Colon (tissue), 2 donors: Measurements from ENCODE around the gene CFAP100.

ENCODE experiments used
- FAIRE-seq: peaks from 2 replicates; lab custom pipeline; 2012; peaks lifted over from hg19 to GRCh38; lab: Jason Lieb, UNC
- donor health status: control.
- donor health status: control.

Gene CFAP100

DNA sequence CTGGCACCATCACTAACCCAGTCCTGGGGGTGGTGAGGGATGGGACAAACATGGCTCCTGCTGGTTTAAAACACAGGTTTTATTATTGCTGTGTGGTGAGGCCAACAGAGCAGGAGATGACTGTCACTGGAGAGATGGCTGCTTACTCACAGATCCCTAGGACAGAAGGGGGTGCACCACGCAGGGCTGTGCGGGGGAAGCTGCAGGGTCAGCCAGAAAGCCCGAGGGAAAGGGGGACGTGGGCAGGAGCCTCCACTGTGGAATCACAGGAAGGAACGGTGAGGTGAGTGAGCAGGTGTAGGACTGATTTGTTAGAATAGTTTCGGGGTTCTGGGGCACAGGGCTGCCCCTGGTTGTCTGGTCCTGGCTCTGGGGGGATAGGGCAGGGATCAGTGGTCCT lies 7.5 kb downstream of the CFAP100 start:
- no peak for FAIRE-seq

GRCh38 chr3:126402666-126403302 lies 8.1 kb downstream of the CFAP100 start:
- no peak for FAIRE-seq

GRCh38 chr3:126406389-126407296 lies 11.9 kb downstream of the CFAP100 start:
- no peak for FAIRE-seq

GRCh38 chr3:126407412-126408044 lies 12.8 kb downstream of the CFAP100 start:
- FAIRE-seq = no peak

- FAIRE-seq = no peak
Measured at GRCh38 chr3:126408099-126408498, 13.4 kb downstream of the CFAP100 start.

- no peak for FAIRE-seq
Measured at GRCh38 chr3:126412841-126413692, 18.4 kb downstream of the CFAP100 start.

GRCh38 chr3:126413693-126414080 lies 19.0 kb downstream of the CFAP100 start:
- FAIRE-seq = no peak

GRCh38 chr3:126414406-126414805 lies 19.7 kb downstream of the CFAP100 start:
- FAIRE-seq = no peak

GRCh38 chr3:126414961-126415660 lies 20.4 kb downstream of the CFAP100 start:
- no peak for FAIRE-seq

GRCh38 chr3:126415661-126416591 lies 21.2 kb downstream of the CFAP100 start:
- no peak for FAIRE-seq

- no peak for FAIRE-seq
Measured at GRCh38 chr3:126416943-126417342, 22.2 kb downstream of the CFAP100 start.

- FAIRE-seq = no peak
Measured at GRCh38 chr3:126417515-126417914, 22.8 kb downstream of the CFAP100 start.

DNA sequence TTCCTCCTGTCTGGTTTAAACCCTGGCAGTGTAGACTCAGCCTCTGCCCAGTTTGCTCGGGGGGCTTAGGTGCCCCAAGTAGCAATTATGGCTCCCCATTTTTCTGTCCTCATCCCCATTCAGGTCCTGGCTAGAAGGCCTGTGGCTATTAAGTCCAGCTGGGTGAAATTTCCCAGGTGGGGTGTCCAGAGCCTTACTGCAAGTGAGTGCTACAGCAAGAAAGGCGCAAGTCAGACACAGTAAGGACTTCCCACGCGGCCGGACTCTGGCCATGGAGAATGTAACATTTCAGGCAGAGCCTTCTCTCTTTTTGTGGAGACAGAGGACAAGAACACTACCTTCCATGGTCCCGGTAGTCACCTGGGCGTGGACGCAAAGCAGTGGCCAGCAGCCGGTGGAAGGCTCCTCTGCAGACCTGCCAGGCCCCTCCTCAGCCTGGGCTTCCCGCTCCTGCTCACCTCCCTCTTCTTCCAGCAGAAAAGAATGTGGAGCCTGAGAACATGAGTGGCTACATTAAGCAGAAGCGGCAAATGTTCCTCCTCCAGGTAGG lies 23.3 kb downstream of the CFAP100 start:
- FAIRE-seq = no peak

- no peak for FAIRE-seq
Measured at GRCh38 chr3:126418661-126419131, 24.0 kb downstream of the CFAP100 start.

- FAIRE-seq = no peak
Measured at GRCh38 chr3:126419151-126419703, 24.5 kb downstream of the CFAP100 start.

DNA sequence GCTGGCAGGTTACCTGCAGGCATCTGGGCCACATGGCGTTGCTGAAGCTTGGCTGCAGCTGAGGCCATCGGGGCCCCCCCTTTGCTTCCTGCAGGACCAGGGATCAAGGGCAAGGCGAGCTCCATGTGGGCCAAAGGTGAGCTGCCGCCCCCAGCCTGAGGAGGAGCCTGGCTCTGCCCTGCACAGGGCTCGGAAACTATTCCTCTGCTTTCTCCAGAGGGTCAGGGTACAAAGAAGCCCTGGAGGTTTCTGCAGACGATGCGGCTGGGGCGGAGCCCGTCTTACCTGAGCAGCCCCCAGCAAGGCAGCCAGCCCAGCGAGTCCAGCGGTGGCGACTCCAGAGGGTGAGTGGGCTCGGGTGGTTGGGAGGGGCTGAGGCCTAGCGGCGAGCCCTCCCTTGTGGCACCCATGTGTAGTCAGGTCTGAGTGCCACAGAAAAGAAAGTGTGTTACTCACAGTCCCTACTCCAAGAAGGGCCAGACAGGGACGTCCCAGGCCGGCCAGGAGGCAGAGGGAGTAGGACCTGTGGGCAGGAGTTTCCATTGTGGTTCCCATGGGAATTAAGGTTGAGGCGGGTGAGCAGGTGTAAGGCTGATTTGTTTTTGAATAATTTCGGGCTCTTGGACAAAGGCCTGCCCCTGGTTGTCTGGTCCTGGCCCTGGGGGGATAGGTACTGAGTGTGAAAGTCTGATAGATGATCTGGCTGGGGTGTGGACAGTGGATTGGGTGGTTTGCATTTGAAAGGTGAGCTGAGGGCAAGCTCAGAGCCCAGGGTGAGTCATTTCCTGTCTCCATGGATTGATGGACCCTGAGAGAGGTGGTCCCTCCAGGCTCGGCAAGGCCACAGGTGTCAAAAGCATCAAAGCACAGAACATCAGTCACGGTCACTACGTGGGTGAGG lies 25.4 kb downstream of the CFAP100 start:
- no peak for FAIRE-seq

GRCh38 chr3:126421573-126422119 lies 26.9 kb downstream of the CFAP100 start:
- FAIRE-seq = no peak

GRCh38 chr3:126422121-126422520 lies 27.4 kb downstream of the CFAP100 start:
- FAIRE-seq = no peak
